GM12892 (cell line): ENCODE data around the gene AP3B1.

Source experiments
- DNase-seq: peaks from one replicate; pipeline ENCODE4 v3.0.0; 2011; ENCODE audit not compliant: insufficient read length
- FAIRE-seq: peaks from 2 replicates; lab custom pipeline; 2011; peaks lifted over from hg19 to GRCh38; lab: Jason Lieb, UNC
- POLR2A ChIP-seq: IDR thresholded peaks from 2 replicates; pipeline ENCODE4 v1.6.1; 2011; ENCODE audit warnings: low read depth, low read length, control low read depth
- POLR2AphosphoS5 ChIP-seq: IDR thresholded peaks from 2 replicates; pipeline ENCODE4 v1.6.1; 2011; ENCODE audit warnings: low read depth, low read length, control low read depth
- TAF1 ChIP-seq: IDR thresholded peaks from 2 replicates; pipeline ENCODE4 v1.6.1; 2011; ENCODE audit warnings: low read depth, mild to moderate bottlenecking, control low read depth, low read length, borderline replicate concordance

AP3B1 gene

DNA sequence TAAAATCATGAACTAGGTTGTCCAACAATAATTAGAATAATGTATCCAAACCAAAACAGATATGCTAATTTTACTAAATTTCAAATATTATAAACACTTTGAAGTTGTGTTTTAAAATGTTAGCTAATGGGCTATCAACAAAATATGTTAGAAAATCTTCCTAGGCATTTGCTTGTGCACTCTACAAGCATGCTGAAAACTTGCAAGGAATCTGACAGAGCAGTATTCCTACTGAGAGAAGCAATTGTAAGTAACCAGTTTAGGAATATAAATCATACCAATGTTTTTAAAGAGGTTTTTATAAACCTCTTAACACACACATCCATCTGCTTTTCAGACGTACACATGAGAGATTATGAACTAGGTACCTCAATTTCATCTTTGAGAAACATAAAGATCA is 289.9 kb downstream of the AP3B1 start:
- DNase-seq (no peak), FAIRE-seq (no peak)
- no peak for TF ChIP-seq TAF1
- TF ChIP-seq POLR2A: no peak
- no peak for TF ChIP-seq POLR2AphosphoS5

DNA sequence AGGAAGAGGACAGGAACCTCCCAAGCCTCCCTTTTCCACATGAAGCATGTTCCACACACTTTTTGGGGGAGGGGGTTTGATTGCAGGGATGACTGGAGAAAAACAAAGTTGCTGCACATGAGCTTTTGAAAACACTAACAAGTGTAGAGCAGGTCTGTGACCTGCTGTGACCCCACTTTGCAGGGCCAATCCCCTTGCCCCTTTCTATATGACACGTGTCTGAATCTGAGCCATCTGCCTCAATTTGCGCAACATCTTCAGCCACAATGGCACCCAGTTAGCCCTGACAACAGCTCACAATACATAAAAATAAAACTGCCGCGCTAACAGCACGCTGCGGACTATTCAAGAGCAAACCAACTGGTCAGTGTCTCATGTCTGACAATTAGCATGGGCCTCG is 290.6 kb downstream of the AP3B1 start:
- DNase-seq (no peak), FAIRE-seq (no peak)
- TF ChIP-seq TAF1: no peak
- TF ChIP-seq POLR2AphosphoS5: no peak
- no peak for TF ChIP-seq POLR2A

DNA sequence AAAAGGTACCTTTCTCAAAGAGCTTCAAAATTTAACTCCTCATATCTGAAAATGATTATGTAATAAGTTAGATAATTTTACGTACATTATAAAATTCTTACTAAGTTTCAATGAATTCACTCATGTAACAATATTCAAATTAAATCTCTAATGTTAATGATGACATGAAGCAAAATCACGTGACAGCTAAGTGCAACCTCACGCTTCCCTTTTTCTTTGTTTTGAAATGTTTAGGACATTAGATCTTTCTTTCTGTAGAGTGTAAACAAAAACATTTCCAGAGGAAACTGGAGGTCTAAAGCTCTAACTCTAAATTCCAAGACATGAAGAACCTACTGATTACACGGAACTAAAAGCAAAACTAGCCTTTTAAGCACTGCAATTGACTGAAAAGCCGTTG is 291.0 kb downstream of the AP3B1 start:
- DNase-seq: no peak
- no peak for FAIRE-seq
- TF ChIP-seq POLR2AphosphoS5 (no peak), POLR2A (no peak), TAF1 (no peak)

DNA sequence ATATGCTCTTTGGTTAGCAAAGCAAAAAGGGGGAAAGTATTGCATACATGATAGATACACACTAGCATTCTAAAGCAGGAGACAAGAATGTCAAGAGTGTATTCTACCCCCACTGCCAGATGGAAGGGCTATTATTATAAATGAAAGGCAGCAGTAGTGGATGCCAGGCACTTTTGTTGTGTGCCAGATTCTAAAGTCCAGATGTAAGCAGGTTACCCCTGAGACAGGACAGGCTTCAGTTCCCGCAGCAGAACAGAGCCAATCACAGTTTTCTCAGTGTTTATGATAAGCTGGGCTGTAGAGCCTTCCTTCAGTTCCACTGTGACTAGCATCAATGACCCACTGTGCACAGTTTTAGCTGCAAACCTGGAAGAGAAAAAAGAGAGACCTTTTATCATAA is 291.8 kb downstream of the AP3B1 start:
- FAIRE-seq: no peak
- no peak for DNase-seq
- TF ChIP-seq TAF1: no peak
- no peak for TF ChIP-seq POLR2A
- no peak for TF ChIP-seq POLR2AphosphoS5

DNA sequence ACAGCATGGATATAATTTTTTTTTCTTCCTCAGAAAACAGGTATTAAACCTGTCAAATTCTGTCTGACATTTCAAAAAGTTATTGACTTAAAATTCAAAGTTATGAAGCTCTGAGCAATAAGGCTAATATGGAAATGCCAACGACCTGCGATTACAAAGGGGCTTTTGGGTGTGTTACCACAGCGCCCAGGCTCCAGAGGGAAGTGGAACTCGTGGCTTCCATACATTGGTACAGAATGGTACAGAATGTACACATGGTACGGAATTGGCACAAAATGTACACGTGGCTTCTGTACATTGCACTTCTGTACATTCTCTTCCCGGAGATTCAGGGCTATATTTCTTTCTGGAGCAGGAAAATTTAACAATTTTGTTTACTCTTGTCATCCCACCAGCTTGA is 293.3 kb downstream of the AP3B1 start:
- FAIRE-seq: no peak
- no peak for DNase-seq

DNA sequence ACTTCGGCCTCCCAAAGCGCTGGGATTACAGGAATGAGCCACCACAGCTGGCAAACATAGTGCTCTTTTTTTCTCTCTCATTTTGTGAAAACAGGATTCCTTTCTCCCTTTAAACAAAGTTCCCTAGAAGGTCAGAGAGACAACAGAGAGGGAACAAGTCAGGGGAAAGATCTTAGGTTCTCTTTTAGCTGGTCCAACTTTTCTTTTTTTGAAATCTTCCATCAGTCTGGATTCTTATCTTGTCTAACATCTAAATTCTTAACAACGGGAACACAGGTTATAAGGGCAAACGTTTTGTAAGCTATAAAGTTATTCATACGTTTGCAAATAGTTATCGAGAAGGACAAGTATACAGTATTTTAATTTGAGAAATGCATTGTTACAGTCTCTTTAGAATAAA is 294.3 kb downstream of the AP3B1 start:
- no peak for TF ChIP-seq POLR2A
- TF ChIP-seq POLR2AphosphoS5: no peak
- no peak for TF ChIP-seq TAF1
- no peak for FAIRE-seq
- DNase-seq: no peak

More for the DNA sequence above, 293.3 kb downstream of the AP3B1 start:
- TF ChIP-seq TAF1 (no peak), POLR2AphosphoS5 (no peak), POLR2A (no peak)

DNA sequence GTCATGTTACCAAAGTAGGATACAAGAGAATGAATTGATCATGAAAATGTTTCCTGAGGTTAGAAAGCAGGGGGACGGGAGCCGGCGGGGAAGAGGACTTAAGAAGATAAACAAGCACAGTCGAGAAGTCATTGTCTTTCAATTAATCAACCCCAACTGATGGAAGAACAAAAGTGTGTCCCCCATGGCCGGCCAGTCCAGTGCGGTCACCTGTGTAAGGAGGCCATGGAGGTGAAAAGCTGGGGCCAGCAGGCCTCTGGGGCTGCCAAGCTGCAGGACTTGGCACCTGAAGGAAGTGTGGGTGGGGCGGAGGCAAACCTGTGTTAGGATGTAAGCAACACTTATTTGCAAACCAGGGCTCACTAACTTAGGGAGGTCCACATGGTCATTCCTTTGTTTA is 295.1 kb downstream of the AP3B1 start:
- FAIRE-seq (no peak), DNase-seq (no peak)
- no peak for TF ChIP-seq TAF1
- TF ChIP-seq POLR2AphosphoS5: no peak
- TF ChIP-seq POLR2A: no peak

DNA sequence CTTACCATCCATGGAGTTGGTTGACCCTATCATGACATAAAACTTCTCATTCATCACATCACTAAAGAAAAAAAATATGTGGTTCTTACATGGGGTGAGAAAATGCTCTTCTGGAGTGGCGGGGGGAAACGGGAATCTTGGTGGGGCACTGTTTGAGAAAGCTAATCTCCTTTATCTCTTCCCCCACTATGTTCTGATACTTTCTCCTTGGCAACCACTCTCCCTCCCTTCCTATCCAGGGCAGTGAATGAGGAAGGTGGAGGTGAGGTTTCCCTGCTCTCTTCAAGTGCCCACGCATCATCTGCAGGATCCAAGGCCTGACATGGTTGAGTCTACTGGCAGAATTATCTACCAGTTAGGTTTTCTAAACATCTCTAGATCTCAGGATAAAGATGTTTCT is 297.6 kb downstream of the AP3B1 start:
- TF ChIP-seq POLR2AphosphoS5 (no peak), POLR2A (no peak), TAF1 (no peak)
- DNase-seq (no peak), FAIRE-seq (no peak)

DNA sequence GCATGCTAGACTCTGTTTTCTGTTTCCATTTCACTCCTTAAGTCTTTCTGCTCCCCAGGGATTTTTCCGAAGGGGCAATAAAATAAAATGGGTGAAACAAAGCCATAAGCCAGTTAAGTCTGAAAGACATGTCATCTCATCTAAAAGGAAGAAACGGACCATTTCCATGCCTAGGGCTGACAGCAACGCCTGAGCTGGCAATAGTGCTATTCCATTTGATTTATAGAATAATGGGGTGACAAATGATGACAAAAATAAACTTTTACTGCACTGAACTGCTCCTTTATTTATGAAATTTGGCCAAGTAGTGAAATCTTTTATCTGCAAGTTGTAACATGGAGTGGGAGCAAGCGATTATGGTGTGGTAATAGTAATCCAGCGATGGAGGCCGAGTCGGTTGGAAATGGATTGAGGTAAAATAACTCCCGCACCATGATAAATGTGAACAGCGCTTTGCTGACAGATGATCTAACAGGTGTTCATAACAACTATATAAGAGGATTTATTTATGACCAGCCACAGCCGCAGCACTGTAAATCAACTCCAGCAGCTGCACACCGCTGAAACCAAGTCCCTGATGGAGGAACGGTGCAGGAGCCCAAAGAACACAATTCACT is 298.6 kb downstream of the AP3B1 start:
- DNase-seq (no peak), FAIRE-seq (no peak)
- TF ChIP-seq POLR2A (no peak), POLR2AphosphoS5 (no peak), TAF1 (no peak)

DNA sequence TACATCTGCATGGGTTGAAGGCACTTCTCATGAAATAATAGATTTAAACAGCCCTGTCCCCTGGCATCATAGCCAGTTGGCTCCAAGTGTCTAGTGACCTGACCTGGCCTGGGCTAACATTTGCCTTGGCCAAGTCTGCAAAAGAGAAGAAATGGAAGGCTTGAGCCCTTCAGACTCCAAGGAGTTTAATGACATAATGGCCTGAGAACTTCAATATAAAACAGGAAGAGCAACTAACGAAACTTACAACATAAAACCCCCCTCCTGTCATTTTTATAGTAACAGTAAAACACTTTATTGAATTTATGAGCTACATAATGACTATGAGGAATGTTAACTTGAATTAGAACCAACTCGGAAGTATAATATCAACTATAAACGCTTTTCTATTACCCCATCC is 299.6 kb downstream of the AP3B1 start:
- TF ChIP-seq POLR2A: no peak
- TF ChIP-seq TAF1: no peak
- no peak for TF ChIP-seq POLR2AphosphoS5
- no peak for FAIRE-seq
- DNase-seq: no peak

DNA sequence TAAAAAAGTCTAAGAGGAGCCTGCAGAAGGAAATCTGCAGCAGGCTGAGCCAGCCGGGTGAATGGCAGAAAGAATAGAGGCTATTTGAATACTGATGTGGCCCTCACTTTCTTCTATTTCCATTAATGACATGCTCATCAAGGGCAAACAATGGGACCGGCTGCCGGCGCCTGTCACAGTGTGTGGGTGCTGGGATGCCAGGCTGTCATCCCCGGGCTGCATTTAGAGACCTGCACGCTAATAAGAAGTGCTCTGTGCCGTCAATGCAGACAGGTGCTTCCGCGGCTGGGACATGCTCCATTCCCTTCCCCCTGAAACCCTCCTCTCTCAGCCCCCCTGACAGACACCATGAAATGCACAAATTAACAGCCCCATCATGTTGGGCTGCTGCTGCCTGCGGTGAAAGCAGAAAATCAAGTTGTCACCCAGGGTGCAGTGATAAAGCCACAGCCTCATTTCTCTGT is 300.6 kb downstream of the AP3B1 start:
- TF ChIP-seq TAF1 (no peak), POLR2AphosphoS5 (no peak), POLR2A (no peak)
- DNase-seq (no peak), FAIRE-seq (no peak)

DNA sequence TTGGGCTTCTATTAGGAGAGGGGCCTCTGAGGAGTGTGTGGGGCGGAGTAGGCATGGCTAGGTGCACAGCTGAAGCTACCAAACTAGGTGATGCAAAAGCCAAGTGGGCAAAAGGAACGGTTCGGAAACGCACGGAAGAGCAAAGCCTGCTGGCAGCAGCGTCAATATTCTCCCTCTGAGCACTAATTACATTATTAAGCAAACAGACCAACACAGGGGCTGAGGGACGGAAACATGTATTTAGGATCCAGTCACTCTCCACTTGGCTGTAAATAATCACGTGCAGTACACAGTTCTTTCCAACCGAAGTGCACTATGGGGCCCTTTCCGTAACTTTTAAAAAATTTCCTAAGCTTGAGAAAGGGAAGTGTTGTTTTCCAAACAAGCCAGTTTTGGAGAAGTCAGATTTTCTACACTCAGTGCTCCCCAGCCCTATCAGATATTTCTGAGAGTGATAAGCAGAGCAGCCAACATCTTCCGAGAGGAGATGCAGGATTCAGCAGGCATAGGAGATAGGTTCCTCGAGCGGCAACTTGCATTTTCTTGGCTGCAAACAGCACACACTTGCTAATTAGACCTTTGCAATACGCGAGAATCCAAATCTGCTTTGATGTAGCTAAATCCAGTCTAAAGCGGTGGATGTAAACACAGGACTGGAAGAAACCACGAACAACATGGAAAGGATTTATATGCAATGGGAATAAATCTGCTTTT is 301.2 kb downstream of the AP3B1 start:
- FAIRE-seq: no peak
- no peak for DNase-seq
- no peak for TF ChIP-seq POLR2A

DNA sequence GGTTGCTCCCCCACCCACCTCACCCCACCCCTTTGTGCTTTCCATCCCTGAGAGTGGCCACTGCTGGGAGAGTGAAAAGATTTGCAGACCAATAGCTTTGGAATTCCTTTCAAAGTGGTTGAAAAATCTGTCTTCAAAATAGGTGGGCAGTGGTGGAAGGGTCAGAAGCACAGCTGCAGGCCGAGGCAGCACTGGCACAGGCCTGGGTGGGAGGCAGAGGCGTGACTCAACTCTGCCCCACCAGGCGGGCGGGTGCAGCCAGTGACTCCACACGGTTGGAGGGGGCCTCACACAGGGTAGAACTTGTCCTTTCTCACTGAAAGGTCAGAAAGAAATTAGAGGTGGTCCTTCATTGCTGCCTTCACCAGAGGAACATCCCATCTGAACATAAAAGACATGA is 303.4 kb downstream of the AP3B1 start:
- no peak for DNase-seq
- TF ChIP-seq POLR2AphosphoS5: no peak
- TF ChIP-seq POLR2A: no peak
- TF ChIP-seq TAF1: no peak
- FAIRE-seq: no peak
